Measurements from ENCODE around the gene SLC10A7.

- TF ChIP-seq USF2 (IDR thresholded peaks at IDR 0.05; ENCODE audit: low read depth, low read length) (no peak), NFE2L2 (IDR thresholded peaks at IDR 0.05; ENCODE audit: low read depth, low read length) (no peak), CTCF (conservative IDR thresholded peaks at IDR 0.05; ENCODE audit: low read depth, low read length) (no peak)
Measured at GRCh38 chr4:146567396-146567795, 45.7 kb upstream of the SLC10A7 start.
